Astrocyte (in vitro differentiated cells and primary cell): Measurements from ENCODE around the gene CADM1. TPM values are rescaled to one million over a fixed set of nuclear protein-coding genes. Genes with fewer than 3 reads are reported as not detected.

Experiments used
- DNase-seq: peaks from one replicate; pipeline ENCODE4 v3.0.0-alpha.2; 2010; ENCODE audit warnings: low read depth
- FAIRE-seq: peaks from 2 replicates; lab custom pipeline; 2011; peaks lifted over from hg19 to GRCh38; lab: Jason Lieb, UNC
- H2AFZ ChIP-seq: 2 replicates; pipeline ENCODE4 v1.6.0; 2012; ENCODE audit warnings: low read depth, low read length, inconsistent platforms
- H3K27ac ChIP-seq: 2 replicates; pipeline ENCODE4 v1.5.1; 2011; ENCODE audit warnings: low read depth, low read length, inconsistent platforms
- H3K27me3 ChIP-seq: 2 replicates; pipeline ENCODE4 v1.6.0; 2011; ENCODE audit warnings: low read length, inconsistent platforms; ENCODE audit not compliant: insufficient read depth
- H3K36me3 ChIP-seq: 2 replicates; pipeline ENCODE4 v1.5.1; 2011; ENCODE audit warnings: low read length, inconsistent platforms; ENCODE audit not compliant: insufficient read depth
- H3K4me1 ChIP-seq: 2 replicates; pipeline ENCODE4 v1.5.1; 2011; ENCODE audit warnings: low read length, inconsistent platforms; ENCODE audit not compliant: insufficient read depth
- H3K4me2 ChIP-seq: 2 replicates; pipeline ENCODE4 v1.6.0; 2012; ENCODE audit warnings: low read length, inconsistent platforms
- H3K4me3 ChIP-seq: 2 replicates; pipeline ENCODE4 v1.5.1; 2011; ENCODE audit warnings: low read depth, mild to moderate bottlenecking, low read length, inconsistent platforms; ENCODE audit not compliant: insufficient read depth
- H3K79me2 ChIP-seq: 2 replicates; pipeline ENCODE4 v1.6.0; 2012; ENCODE audit warnings: mild to moderate bottlenecking, low read length, inconsistent platforms; ENCODE audit not compliant: insufficient read depth
- H3K9ac ChIP-seq: 2 replicates; pipeline ENCODE4 v1.6.0; 2012; ENCODE audit warnings: mild to moderate bottlenecking, low read length, inconsistent platforms
- H3K9me3 ChIP-seq: 2 replicates; pipeline ENCODE4 v1.5.1; 2012; ENCODE audit warnings: low read depth, mild to moderate bottlenecking, low read length, inconsistent platforms; ENCODE audit not compliant: insufficient read depth
- H4K20me1 ChIP-seq: 2 replicates; pipeline ENCODE4 v1.6.0; 2012; ENCODE audit warnings: low read length, inconsistent platforms; ENCODE audit not compliant: insufficient read depth
- H3K27ac Mint-ChIP-seq: one replicate; pipeline ENCODE4 v1.8.0; 2021; ENCODE audit warnings: mild to moderate bottlenecking, mixed read lengths; ENCODE audit not compliant: unreplicated experiment
- H3K27me3 Mint-ChIP-seq: one replicate; pipeline ENCODE4 v1.8.0; 2021; ENCODE audit warnings: low read depth, mixed read lengths; ENCODE audit not compliant: unreplicated experiment
- H3K36me3 Mint-ChIP-seq: one replicate; pipeline ENCODE4 v1.8.0; 2021; ENCODE audit warnings: low read depth, mixed read lengths; ENCODE audit not compliant: unreplicated experiment
- H3K4me1 Mint-ChIP-seq: one replicate; pipeline ENCODE4 v1.8.0; 2021; ENCODE audit warnings: low read depth, mixed read lengths; ENCODE audit not compliant: unreplicated experiment
- H3K4me3 Mint-ChIP-seq: one replicate; pipeline ENCODE4 v1.8.0; 2021; ENCODE audit warnings: mild to moderate bottlenecking, moderate library complexity, mixed read lengths; ENCODE audit not compliant: unreplicated experiment
- H3K9me3 Mint-ChIP-seq: one replicate; pipeline ENCODE4 v1.8.0; 2021; ENCODE audit warnings: mild to moderate bottlenecking, mixed read lengths; ENCODE audit not compliant: unreplicated experiment
- EZH2 ChIP-seq: IDR thresholded peaks from 2 replicates; pipeline ENCODE4 v1.6.1; 2012; ENCODE audit warnings: mild to moderate bottlenecking, low read length, inconsistent platforms; ENCODE audit not compliant: insufficient read depth
- total RNA-seq: library from RNA; stranded (reverse); gene quantifications from 2 replicates; pipeline ENCODE4 v1.2.1, GENCODE V29; 2021
- TF ChIP-seq, protein P1 (sequence below): IDR thresholded peaks from 2 replicates; pipeline ENCODE4 v1.5.1; 2011; ENCODE audit warnings: low read depth, mild to moderate bottlenecking, inconsistent platforms, low read length, moderate library complexity; ENCODE audit not compliant: insufficient read depth

The CADM1 gene
- total RNA-seq, 1 donor from 2014 or later = 414 TPM

DNA sequence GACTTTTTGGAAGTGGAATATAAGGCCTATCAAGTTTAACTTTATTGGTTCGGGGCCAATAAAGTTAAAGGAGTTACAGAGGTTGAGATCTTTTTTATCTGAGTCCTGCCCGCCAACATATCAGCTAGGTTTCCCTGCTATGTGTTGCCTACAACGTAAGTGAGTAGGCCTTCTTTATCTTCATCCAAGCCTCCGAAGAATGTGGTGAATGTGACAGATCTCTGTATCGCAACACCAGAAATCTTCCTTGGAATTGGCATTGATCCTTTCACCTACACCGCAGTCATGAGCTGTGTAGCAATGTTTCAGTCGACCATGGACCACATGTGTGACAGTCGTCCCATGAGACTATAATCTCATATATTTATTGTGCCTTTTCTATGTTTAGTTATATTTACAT is 37.3 kb upstream of the CADM1 start:
- no peak for TF ChIP-seq EZH2
- TF ChIP-seq, protein P1, sequence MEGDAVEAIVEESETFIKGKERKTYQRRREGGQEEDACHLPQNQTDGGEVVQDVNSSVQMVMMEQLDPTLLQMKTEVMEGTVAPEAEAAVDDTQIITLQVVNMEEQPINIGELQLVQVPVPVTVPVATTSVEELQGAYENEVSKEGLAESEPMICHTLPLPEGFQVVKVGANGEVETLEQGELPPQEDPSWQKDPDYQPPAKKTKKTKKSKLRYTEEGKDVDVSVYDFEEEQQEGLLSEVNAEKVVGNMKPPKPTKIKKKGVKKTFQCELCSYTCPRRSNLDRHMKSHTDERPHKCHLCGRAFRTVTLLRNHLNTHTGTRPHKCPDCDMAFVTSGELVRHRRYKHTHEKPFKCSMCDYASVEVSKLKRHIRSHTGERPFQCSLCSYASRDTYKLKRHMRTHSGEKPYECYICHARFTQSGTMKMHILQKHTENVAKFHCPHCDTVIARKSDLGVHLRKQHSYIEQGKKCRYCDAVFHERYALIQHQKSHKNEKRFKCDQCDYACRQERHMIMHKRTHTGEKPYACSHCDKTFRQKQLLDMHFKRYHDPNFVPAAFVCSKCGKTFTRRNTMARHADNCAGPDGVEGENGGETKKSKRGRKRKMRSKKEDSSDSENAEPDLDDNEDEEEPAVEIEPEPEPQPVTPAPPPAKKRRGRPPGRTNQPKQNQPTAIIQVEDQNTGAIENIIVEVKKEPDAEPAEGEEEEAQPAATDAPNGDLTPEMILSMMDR = no peak
- Histone ChIP-seq H3K9me3 (no peaks in the 10 kb centered on the region), H3K4me3 (no peak overlapping the region), H3K27me3 (no peaks in the 10 kb centered on the region), H3K27ac (no peak overlapping the region), H3K36me3 (no peaks in the 10 kb centered on the region), H3K4me1 (no peaks in the 10 kb centered on the region), H3K9ac (no peak overlapping the region), H3K4me2 (no peak overlapping the region), H4K20me1 (no peaks in the 10 kb centered on the region), H2AFZ (no peak overlapping the region), H3K79me2 (no peaks in the 10 kb centered on the region)
- Mint-ChIP-seq H3K27ac (no peak overlapping the region), H3K9me3 (peaks cover 3% of the 10 kb centered on the region), H3K4me1 (no peaks in the 10 kb centered on the region), H3K27me3 (peaks cover 23% of the 10 kb centered on the region), H3K36me3 (no peaks in the 10 kb centered on the region), H3K4me3 (no peak overlapping the region)
- FAIRE-seq = no peak
- DNase-seq = no peak

DNA sequence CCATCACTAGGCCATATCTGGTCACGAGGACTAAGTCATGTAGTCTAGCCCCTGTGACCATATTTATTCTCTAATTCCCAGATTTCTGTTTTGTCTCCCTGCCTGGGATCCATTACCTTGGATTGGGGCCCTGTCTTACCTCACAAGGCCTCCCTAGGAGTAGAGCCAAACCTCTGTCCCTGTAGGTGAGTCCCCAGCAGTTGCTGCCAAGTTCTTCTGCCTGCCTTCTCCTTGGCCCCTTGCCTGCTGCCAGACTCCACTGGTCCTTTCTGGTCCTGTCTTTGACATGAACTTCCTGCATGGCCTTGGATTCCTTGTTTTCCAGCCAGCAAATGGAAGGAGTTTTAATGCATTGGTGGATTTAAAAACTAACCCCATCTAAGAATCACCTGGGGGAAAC is 35.6 kb upstream of the CADM1 start:
- no peak for DNase-seq
- no peak overlapping the region for H2AFZ ChIP-seq
- no peaks in the 10 kb centered on the region for H3K79me2 ChIP-seq
- no peak overlapping the region for H3K4me2 ChIP-seq
- Mint-ChIP-seq H3K9me3 (peaks cover 3% of the 10 kb centered on the region), H3K4me3 (no peak overlapping the region), H3K4me1 (no peaks in the 10 kb centered on the region), H3K27ac (no peak overlapping the region), H3K27me3 (peaks cover 40% of the 10 kb centered on the region), H3K36me3 (no peaks in the 10 kb centered on the region)
- no peak overlapping the region for H3K4me3 ChIP-seq
- FAIRE-seq = no peak
- TF ChIP-seq EZH2 = no peak
- TF ChIP-seq, protein P1 = no peak
- H4K20me1 ChIP-seq = no peaks in the 10 kb centered on the region
- H3K27me3 ChIP-seq = peaks cover 7% of the 10 kb centered on the region
- no peak overlapping the region for H3K27ac ChIP-seq
- H3K4me1 ChIP-seq = no peaks in the 10 kb centered on the region
- H3K9ac ChIP-seq = no peak overlapping the region
- no peaks in the 10 kb centered on the region for H3K36me3 ChIP-seq
- no peaks in the 10 kb centered on the region for H3K9me3 ChIP-seq

DNA sequence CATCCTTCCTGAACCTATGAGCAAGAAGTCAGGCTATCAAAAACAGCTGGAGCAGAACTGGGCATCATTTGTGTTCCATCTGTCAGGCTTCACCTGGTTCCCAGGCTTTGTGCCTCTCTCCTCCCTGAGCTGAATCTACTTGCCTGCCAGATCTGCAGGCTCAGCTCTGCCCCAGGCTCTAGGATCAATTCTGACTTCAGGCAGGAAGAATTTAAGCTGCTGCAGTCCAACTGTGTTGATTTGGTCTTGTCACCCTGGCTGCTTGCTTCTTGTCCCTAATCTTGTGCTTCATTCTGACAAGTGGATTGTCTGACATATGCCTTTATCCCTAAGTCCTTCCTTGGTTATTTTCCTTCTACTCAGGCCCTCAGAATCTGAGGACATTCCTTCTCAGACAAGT is 31.6 kb upstream of the CADM1 start:
- TF ChIP-seq EZH2 = no peak
- TF ChIP-seq, protein P1 = no peak
- Histone ChIP-seq H3K27me3 (peaks cover 8% of the 10 kb centered on the region), H3K9me3 (no peaks in the 10 kb centered on the region), H3K4me1 (no peaks in the 10 kb centered on the region), H3K9ac (no peak overlapping the region), H3K4me2 (no peak overlapping the region), H2AFZ (no peak overlapping the region), H3K27ac (no peak overlapping the region), H3K4me3 (no peak overlapping the region), H3K79me2 (no peaks in the 10 kb centered on the region), H3K36me3 (no peaks in the 10 kb centered on the region), H4K20me1 (no peaks in the 10 kb centered on the region)
- no peak for DNase-seq
- FAIRE-seq = no peak
- no peaks in the 10 kb centered on the region for H3K36me3 Mint-ChIP-seq
- peaks cover 3% of the 10 kb centered on the region for H3K9me3 Mint-ChIP-seq
- H3K4me3 Mint-ChIP-seq = no peak overlapping the region
- no peaks in the 10 kb centered on the region for H3K4me1 Mint-ChIP-seq
- no peak overlapping the region for H3K27ac Mint-ChIP-seq
- H3K27me3 Mint-ChIP-seq = peaks cover 45% of the 10 kb centered on the region
